K562 (cell line): ENCODE data around the gene PDE8A. TPM values are rescaled to one million over a fixed set of nuclear protein-coding genes. Genes with fewer than 3 reads are reported as not detected.

Experiments used
- SRSF7 ChIP-seq: fragments of 200-400 bp; formaldehyde crosslinking; optimal IDR thresholded peaks from 2 replicates; pipeline ENCODE3; 2017; ENCODE audit warnings: mild to moderate bottlenecking, low read depth, low read length
- ZSCAN29 ChIP-seq: fragments of 450-650 bp; IDR thresholded peaks from 2 replicates; pipeline ENCODE4 v1.6.1; 2017
- polyA plus RNA-seq, 8 experiments: library from polyadenylated mRNA; depleted of rRNA in 4 of 8; stranded (reverse) in 5 of 8; unstranded in 3 of 8; fragments of >200 nt; fragmentation: Nextera tagmentation in 2 of 8; fragmentation: Illumina TruSeq in 1 of 8; extraction: Ambion mirVana in 2 of 8; extraction: Trizol in 1 of 8; gene quantifications; 2 replicates each; pipeline versions ENCODE4 v1.2.1 to v1.2.3, GENCODE V29; 2011 to 2014; ENCODE audit warnings: inconsistent platforms in 1 of 8, missing spikeins in 1 of 8
- total RNA-seq, 7 experiments: library from RNA; depleted of rRNA in 6 of 7; stranded (reverse); fragments of >200 nt in 6 of 7; fragmentation: Illumina TruSeq in 2 of 7; extraction: Trizol in 2 of 7; gene quantifications; 2 replicates each; pipeline versions ENCODE4 v1.2.1 to v1.2.3, GENCODE V29; 2011 to 2021; ENCODE audit warnings: low replicate concordance in 1 of 7
- TF ChIP-seq, protein P1 (sequence below): fragments of 450-650 bp; IDR thresholded peaks from 2 replicates; pipeline ENCODE4 v1.6.1; 2016; ENCODE audit warnings: antibody characterized with exemption
- TF ChIP-seq, protein P2 (sequence below): sonication (generic); formaldehyde crosslinking; IDR thresholded peaks from 2 replicates; pipeline ENCODE4 v1.8.0; 2022; ENCODE audit warnings: missing genetic modification reagents, mild to moderate bottlenecking, borderline replicate concordance
- TF ChIP-seq, protein P3 (sequence below): fragments of 250-450 bp; sonication (Bioruptor Pico); IDR thresholded peaks from 2 replicates; pipeline ENCODE4 v1.8.0; 2021; ENCODE audit warnings: moderate library complexity, mild to moderate bottlenecking, inconsistent platforms
- TF ChIP-seq, protein P4 (sequence below): sonication (generic); formaldehyde crosslinking; IDR thresholded peaks from 2 replicates; pipeline ENCODE4 v1.8.0; 2022; ENCODE audit warnings: mild to moderate bottlenecking, low read depth, missing genetic modification reagents
- TF ChIP-seq, protein P5 (sequence below): IDR thresholded peaks from 2 replicates; pipeline ENCODE4 v1.6.1; 2014; ENCODE audit warnings: antibody characterized with exemption

Gene PDE8A
- total and polyA plus RNA-seq, 9 of the 15 experiments (the other 6 are each of a cell fraction or from before 2014, with no cell fraction given): 5.9 to 40.3 (median 19.8) TPM

DNA sequence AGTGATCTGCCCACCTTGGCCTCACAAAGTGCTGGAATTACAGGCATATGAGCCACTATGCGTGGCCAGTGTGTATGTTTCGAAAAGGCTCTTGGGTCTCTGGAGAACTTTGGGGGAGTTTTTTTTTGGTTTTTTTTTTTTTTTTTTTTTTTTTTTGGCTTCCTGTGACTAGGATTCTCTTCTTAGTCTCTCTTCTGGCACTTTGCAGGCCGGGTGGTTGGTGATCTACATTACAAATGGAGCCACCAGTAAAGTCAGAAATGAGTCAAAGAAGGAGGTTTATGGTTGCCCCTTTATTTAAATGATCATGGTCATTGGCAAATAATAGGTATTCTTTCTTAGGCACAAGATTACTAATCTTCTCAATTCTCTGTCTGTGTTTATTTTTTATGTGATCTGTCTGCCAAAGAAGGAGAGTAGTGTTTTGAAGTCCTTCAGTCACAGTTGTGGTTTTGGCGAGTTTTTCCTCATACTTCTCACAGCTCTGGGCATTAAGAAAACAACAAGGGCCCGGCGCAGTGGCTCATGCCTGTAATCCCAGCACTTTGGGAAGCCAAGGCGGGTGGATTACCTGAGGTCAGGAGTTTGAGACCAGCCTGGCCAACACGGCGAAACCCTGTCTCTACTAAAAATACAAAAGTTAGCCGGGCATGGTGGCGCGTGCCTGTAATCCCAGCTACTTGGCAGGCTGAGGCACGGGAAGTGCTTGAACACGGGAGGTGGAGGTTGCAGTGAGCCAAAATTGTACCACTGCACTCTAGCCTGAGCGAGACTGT, 38.3 kb downstream of the PDE8A start (continued):
- TF ChIP-seq, protein P1, sequence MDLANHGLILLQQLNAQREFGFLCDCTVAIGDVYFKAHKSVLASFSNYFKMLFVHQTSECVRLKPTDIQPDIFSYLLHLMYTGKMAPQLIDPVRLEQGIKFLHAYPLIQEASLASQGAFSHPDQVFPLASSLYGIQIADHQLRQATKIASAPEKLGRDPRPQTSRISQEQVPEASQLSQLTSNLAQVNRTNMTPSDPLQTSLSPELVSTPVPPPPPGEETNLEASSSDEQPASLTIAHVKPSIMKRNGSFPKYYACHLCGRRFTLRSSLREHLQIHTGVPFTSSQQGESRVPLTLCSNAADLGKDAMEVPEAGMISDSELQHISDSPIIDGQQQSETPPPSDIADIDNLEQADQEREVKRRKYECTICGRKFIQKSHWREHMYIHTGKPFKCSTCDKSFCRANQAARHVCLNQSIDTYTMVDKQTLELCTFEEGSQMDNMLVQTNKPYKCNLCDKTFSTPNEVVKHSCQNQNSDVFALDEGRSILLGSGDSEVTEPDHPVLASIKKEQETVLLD: no peak
- TF ChIP-seq ZSCAN29 (no peak), SRSF7 (no peak)
- TF ChIP-seq, protein P2, sequence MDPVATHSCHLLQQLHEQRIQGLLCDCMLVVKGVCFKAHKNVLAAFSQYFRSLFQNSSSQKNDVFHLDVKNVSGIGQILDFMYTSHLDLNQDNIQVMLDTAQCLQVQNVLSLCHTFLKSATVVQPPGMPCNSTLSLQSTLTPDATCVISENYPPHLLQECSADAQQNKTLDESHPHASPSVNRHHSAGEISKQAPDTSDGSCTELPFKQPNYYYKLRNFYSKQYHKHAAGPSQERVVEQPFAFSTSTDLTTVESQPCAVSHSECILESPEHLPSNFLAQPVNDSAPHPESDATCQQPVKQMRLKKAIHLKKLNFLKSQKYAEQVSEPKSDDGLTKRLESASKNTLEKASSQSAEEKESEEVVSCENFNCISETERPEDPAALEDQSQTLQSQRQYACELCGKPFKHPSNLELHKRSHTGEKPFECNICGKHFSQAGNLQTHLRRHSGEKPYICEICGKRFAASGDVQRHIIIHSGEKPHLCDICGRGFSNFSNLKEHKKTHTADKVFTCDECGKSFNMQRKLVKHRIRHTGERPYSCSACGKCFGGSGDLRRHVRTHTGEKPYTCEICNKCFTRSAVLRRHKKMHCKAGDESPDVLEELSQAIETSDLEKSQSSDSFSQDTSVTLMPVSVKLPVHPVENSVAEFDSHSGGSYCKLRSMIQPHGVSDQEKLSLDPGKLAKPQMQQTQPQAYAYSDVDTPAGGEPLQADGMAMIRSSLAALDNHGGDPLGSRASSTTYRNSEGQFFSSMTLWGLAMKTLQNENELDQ (CRISPR knock-in tag): no peak
- TF ChIP-seq, protein P3, sequence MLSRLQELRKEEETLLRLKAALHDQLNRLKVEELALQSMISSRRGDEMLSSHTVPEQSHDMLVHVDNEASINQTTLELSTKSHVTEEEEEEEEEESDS: no peak
- TF ChIP-seq, protein P4, sequence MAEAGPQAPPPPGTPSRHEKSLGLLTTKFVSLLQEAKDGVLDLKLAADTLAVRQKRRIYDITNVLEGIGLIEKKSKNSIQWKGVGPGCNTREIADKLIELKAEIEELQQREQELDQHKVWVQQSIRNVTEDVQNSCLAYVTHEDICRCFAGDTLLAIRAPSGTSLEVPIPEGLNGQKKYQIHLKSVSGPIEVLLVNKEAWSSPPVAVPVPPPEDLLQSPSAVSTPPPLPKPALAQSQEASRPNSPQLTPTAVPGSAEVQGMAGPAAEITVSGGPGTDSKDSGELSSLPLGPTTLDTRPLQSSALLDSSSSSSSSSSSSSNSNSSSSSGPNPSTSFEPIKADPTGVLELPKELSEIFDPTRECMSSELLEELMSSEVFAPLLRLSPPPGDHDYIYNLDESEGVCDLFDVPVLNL (CRISPR knock-in tag): no peak
- TF ChIP-seq, protein P5, sequence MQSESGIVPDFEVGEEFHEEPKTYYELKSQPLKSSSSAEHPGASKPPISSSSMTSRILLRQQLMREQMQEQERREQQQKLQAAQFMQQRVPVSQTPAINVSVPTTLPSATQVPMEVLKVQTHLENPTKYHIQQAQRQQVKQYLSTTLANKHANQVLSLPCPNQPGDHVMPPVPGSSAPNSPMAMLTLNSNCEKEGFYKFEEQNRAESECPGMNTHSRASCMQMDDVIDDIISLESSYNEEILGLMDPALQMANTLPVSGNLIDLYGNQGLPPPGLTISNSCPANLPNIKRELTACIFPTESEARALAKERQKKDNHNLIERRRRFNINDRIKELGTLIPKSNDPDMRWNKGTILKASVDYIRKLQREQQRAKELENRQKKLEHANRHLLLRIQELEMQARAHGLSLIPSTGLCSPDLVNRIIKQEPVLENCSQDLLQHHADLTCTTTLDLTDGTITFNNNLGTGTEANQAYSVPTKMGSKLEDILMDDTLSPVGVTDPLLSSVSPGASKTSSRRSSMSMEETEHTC: no peak
- TF ChIP-seq, all 486 proteins: peak for 0
